Smooth muscle cell (in vitro differentiated cells): ENCODE data around the gene CEP44. TPM values are rescaled to one million over a fixed set of nuclear protein-coding genes. Genes with fewer than 3 reads are reported as not detected.
A peak's percentile ranks its signal among the peaks of the same experiment; 100 is the strongest.

Source experiments
- DNase-seq: peaks from one replicate; lab custom pipeline; 2025; ENCODE audit not compliant: unreplicated experiment; lab: John Stamatoyannopoulos, UW
- H2AFZ ChIP-seq: fragments of 200-600 bp; sonication (generic); 2 replicates; pipeline ENCODE4 v1.6.0; 2016; ENCODE audit warnings: antibody characterized with exemption, low read depth, mild to moderate bottlenecking
- H3F3A ChIP-seq: fragments of 200-600 bp; sonication (generic); 2 replicates; pipeline ENCODE4 v1.6.0; 2017; ENCODE audit warnings: antibody characterized with exemption, low read depth
- H3K27ac ChIP-seq: fragments of 200-600 bp; sonication (generic); 2 replicates; pipeline ENCODE4 v1.5.1; 2016; ENCODE audit warnings: low read depth, mild to moderate bottlenecking
- H3K27me3 ChIP-seq: fragments of 200-600 bp; sonication (generic); 2 replicates; pipeline ENCODE4 v1.6.1; 2016; ENCODE audit warnings: low read depth, mild to moderate bottlenecking
- H3K36me3 ChIP-seq: fragments of 200-600 bp; sonication (generic); 2 replicates; pipeline ENCODE4 v1.5.1; 2016; ENCODE audit warnings: low read depth
- H3K4me1 ChIP-seq: fragments of 200-600 bp; sonication (generic); 2 replicates; pipeline ENCODE4 v1.5.1; 2016; ENCODE audit warnings: low read depth
- H3K4me2 ChIP-seq: fragments of 200-600 bp; sonication (generic); 2 replicates; pipeline ENCODE4 v1.6.0; 2016; ENCODE audit warnings: mild to moderate bottlenecking
- H3K4me3 ChIP-seq: fragments of 200-600 bp; sonication (generic); 2 replicates; pipeline ENCODE4 v1.5.1; 2016; ENCODE audit warnings: mild to moderate bottlenecking
- H3K79me2 ChIP-seq: fragments of 200-600 bp; sonication (generic); 2 replicates; pipeline ENCODE4 v1.6.0; 2016; ENCODE audit warnings: low read depth, mild to moderate bottlenecking
- H3K9ac ChIP-seq: fragments of 200-600 bp; sonication (generic); 2 replicates; pipeline ENCODE4 v1.6.0; 2016; ENCODE audit warnings: low read depth
- H3K9me3 ChIP-seq: fragments of 200-600 bp; sonication (generic); replicated peaks from 2 replicates; pipeline ENCODE4 v1.5.1; 2016; ENCODE audit warnings: low read depth
- H4K20me1 ChIP-seq: fragments of 200-600 bp; sonication (generic); 2 replicates; pipeline ENCODE4 v1.6.0; 2016; ENCODE audit warnings: low read depth
- WGBS: methylation state at CpG from one replicate; pipeline ENCODE4 v1.1.7; 2016; ENCODE audit warnings: low lambda C conversion rate; 5-methylcytosine and 5-hydroxymethylcytosine counted together
- polyA plus RNA-seq: library from polyadenylated mRNA; unstranded; fragments of >200 nt; fragmentation: Nextera tagmentation; extraction: Ambion mirVana; gene quantifications from 2 replicates; pipeline ENCODE4 v1.2.1, GENCODE V29; 2016
- total RNA-seq: library from RNA; depleted of rRNA; stranded (reverse); fragments of >200 nt; gene quantifications from 2 replicates; pipeline ENCODE4 v1.2.3, GENCODE V29; 2014
- TF ChIP-seq, protein P1 (sequence below): fragments of 200-600 bp; sonication (generic); IDR thresholded peaks from 2 replicates; pipeline ENCODE4 v1.5.1; 2017; ENCODE audit warnings: borderline replicate concordance, mild to moderate bottlenecking, antibody characterized with exemption; ENCODE audit not compliant: insufficient read depth, poor library complexity, severe bottlenecking

Gene CEP44
- total and polyA plus RNA-seq, 2 experiments from 2014 or later, result 11.4 to 25.2 TPM

DNA sequence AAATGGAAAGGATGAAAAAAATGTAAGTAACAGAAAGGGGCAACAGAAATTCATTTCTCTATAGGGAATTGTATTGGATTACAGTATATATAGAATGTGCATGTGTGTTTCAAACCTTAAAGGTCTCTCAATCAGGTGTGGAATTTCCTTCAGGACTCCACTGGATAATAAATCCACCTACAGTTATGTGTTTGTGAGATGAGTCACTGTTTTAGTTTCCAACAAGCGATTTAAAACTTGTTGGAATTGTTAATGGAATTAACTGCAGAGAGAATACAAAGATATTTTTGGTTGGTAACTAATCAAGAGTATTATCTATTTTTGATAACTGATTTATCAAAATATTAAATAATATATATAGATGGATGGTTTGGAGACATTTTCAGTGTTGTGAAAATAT, 32.8 kb downstream of the CEP44 start:
- Histone ChIP-seq H3K9me3 (no peaks in the 10 kb centered on the region), H3K9ac (no peak overlapping the region), H3K27me3 (no peaks in the 10 kb centered on the region), H3K4me1 (peaks cover 12% of the 10 kb centered on the region), H3K79me2 (no peaks in the 10 kb centered on the region), H2AFZ (no peak overlapping the region), H3F3A (peaks cover 9% of the 10 kb centered on the region), H3K36me3 (no peaks in the 10 kb centered on the region), H4K20me1 (no peaks in the 10 kb centered on the region), H3K27ac (peak overlapping the region; percentile 50), H3K4me2 (peak overlapping the region; percentile 64), H3K4me3 (no peak overlapping the region)
- DNase-seq, result no peak
- TF ChIP-seq, protein P1, sequence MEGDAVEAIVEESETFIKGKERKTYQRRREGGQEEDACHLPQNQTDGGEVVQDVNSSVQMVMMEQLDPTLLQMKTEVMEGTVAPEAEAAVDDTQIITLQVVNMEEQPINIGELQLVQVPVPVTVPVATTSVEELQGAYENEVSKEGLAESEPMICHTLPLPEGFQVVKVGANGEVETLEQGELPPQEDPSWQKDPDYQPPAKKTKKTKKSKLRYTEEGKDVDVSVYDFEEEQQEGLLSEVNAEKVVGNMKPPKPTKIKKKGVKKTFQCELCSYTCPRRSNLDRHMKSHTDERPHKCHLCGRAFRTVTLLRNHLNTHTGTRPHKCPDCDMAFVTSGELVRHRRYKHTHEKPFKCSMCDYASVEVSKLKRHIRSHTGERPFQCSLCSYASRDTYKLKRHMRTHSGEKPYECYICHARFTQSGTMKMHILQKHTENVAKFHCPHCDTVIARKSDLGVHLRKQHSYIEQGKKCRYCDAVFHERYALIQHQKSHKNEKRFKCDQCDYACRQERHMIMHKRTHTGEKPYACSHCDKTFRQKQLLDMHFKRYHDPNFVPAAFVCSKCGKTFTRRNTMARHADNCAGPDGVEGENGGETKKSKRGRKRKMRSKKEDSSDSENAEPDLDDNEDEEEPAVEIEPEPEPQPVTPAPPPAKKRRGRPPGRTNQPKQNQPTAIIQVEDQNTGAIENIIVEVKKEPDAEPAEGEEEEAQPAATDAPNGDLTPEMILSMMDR, result no peak
- WGBS, result 16% methylated on average over 1 of the region's 1 CpG

DNA sequence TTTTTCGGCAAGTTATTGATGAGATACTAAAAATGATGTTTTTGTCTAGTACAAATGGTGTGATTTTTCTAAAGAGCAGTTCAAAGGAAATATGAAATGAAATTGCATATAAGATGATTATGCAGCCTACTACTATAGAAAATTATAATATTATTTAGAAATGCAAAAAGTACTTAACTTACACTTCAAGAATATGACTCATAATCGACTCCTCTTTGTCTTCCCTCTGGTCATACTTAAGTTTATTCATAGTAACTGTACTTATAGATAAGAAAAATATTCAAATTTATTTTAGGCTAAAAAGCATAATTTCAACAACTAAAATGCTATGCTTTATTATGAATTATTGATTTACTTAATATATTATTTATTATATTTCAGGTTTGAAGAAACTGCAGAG, 33.2 kb downstream of the CEP44 start:
- Histone ChIP-seq H3K79me2 (no peaks in the 10 kb centered on the region), H3K27me3 (no peaks in the 10 kb centered on the region), H3K4me1 (peaks cover 12% of the 10 kb centered on the region), H3K4me3 (no peak overlapping the region), H3K4me2 (peak overlapping the region; percentile 64), H2AFZ (no peak overlapping the region), H3K27ac (peak overlapping the region; percentile 50), H3K9me3 (no peaks in the 10 kb centered on the region), H4K20me1 (no peaks in the 10 kb centered on the region), H3F3A (peaks cover 9% of the 10 kb centered on the region), H3K36me3 (no peaks in the 10 kb centered on the region), H3K9ac (no peak overlapping the region)
- TF ChIP-seq, protein P1, result no peak
- WGBS, result 72% methylated on average over 2 of the region's 2 CpGs
- DNase-seq, result no peak

DNA sequence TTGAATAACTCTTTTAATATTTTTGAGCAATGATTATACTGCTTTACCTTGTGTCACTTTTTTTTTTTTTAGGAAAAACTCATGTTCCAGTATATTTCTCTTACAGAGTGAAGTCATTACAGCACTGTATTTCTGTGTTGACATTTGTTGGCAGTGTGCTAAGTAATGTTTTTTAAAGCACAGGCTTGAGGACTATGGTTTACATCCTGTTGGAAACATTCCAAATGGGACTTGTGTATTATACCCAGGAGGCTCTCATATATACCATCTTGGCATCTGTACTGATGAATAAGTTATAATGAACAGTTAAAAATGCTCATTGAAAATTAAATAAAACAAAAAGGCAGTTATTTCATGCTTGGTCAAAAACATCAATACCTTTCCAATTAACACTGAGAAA, 33.8 kb downstream of the CEP44 start:
- no peak for DNase-seq
- Histone ChIP-seq H3K27ac (peak overlapping the region; percentile 37), H3K27me3 (no peaks in the 10 kb centered on the region), H3K4me3 (no peak overlapping the region), H3K36me3 (no peaks in the 10 kb centered on the region), H3K9ac (no peak overlapping the region), H3K79me2 (no peaks in the 10 kb centered on the region), H3K4me1 (peaks cover 12% of the 10 kb centered on the region), H3F3A (peaks cover 9% of the 10 kb centered on the region), H3K9me3 (no peaks in the 10 kb centered on the region), H4K20me1 (no peaks in the 10 kb centered on the region), H3K4me2 (peak overlapping the region; percentile 64), H2AFZ (no peak overlapping the region)
- TF ChIP-seq, protein P1, result no peak

DNA sequence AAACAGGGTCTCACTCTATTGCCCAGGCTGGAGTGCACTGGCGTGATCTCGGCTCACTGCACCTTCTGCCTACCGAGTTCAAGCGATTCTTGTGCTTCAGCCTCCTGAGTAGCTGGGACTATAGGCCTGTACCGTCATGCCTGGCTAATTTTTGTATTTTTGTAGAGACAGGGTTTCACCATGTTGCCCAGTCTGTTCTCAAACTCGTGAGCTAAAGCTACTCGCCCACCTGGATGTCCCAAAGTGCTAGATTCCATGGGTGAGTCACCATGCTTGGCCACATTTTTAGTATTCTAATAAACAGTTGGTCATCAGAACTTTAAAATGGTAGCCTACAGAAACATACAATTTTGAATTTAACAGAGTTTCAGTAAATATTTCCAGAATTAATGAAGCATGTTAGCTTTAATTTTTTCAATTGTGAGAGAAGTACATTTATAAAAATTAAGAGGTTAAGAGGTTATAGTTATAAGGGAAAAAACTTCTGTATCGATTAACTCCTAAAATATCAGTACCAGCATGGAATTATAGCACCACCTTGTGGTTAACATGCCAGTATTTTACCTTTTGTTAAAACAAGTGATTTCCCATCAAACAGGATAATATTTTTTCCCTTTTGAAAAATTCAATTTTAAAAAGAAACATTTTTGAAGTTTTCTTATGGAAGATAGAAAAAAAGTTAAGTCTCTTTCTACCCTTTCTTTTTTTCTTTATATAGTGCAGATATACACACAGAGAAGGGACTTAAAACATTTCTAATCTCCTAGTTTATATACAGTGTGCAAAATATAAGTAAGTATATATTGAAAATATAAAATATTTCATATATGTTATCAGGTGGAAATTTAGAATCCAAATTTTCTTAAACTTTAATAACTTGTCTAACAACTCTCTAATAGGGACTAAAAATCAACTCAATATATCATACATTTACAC, 35.4 kb downstream of the CEP44 start:
- H3K9ac ChIP-seq, result no peak overlapping the region
- peaks cover 12% of the 10 kb centered on the region for H3K4me1 ChIP-seq
- H3K4me2 ChIP-seq, result no peak overlapping the region
- H3K4me3 ChIP-seq, result no peak overlapping the region
- H3K9me3 ChIP-seq, result no peaks in the 10 kb centered on the region
- no peaks in the 10 kb centered on the region for H3K36me3 ChIP-seq
- TF ChIP-seq, protein P1, result peak; percentile 86
- no peaks in the 10 kb centered on the region for H3K79me2 ChIP-seq
- WGBS, result 66% methylated on average over 8 of the region's 8 CpGs
- H3K27ac ChIP-seq, result peak overlapping the region; percentile 28
- DNase-seq, result no peak
- H3K27me3 ChIP-seq, result no peaks in the 10 kb centered on the region
- peaks cover 9% of the 10 kb centered on the region for H3F3A ChIP-seq
- H4K20me1 ChIP-seq, result no peaks in the 10 kb centered on the region
- H2AFZ ChIP-seq, result no peak overlapping the region
